ENCODE data around the gene ASTN2.

- TF ChIP-seq POLR2A (IDR thresholded peaks at IDR 0.05), result no peak
- TF ChIP-seq CTCF (IDR thresholded peaks at IDR 0.05), result no peak
These were observed 326.7 kb downstream of the ASTN2 start for GRCh38 chr9:117088140-117088539.

All from testis (tissue), 2 donors.